Measurements from ENCODE around the gene TSHR.

TSHR gene

GRCh38 chr14:80996049-80996901 lies 40.9 kb downstream of the TSHR start:
- TF ChIP-seq CTCF (IDR thresholded peaks at IDR 0.05; ENCODE audit: extremely low read depth, missing control alignments), result peak; percentile 21
- DNase-seq (ENCODE audit: low spot score), result peak; percentile 63

GRCh38 chr14:81001447-81001846 lies 46.0 kb downstream of the TSHR start:
- TF ChIP-seq CTCF (IDR thresholded peaks at IDR 0.05; ENCODE audit: extremely low read depth, missing control alignments), result no peak
- DNase-seq (ENCODE audit: low spot score), result no peak

- no peak for DNase-seq (ENCODE audit: low spot score)
- TF ChIP-seq CTCF (IDR thresholded peaks at IDR 0.05; ENCODE audit: extremely low read depth, missing control alignments), result no peak
These were observed 49.2 kb downstream of the TSHR start for GRCh38 chr14:81004575-81004974.

DNA sequence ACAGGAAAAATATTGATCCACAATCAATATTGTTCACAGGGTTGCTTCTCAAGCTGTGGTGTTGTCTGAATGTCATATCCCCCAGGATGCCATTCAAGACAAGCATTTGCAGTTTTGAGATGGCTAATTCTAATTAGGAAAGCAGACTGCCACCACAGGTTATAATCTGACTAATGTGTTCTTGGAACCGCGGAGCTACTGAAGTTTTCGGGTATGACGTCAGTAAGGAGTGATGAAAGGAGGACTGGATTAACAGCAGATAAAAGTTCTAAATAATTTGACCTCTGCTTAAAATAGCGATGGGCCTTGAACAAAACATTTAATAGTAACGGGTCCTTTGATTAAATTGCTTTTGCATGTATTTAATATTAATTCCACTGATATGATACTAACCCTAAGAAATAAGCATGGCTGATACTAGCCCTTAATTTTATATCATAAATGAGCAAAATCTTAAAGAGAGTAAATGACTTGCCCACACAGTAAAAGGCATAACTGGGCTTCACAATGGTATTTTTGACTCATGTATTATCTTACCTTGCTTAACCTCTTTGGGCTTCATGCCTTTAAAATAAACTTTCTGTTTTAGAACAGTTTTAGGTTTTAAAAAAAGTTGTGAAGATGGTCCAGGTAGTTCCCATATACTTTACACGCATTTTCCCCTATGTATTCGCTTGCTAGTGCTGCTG lies 50.3 kb downstream of the TSHR start:
- TF ChIP-seq CTCF (IDR thresholded peaks at IDR 0.05; ENCODE audit: extremely low read depth, missing control alignments), result no peak
- no peak for DNase-seq (ENCODE audit: low spot score)

- TF ChIP-seq CTCF (IDR thresholded peaks at IDR 0.05; ENCODE audit: extremely low read depth, missing control alignments), result no peak
These were observed 50.8 kb downstream of the TSHR start for GRCh38 chr14:81006266-81006665.

GRCh38 chr14:81007131-81007530 lies 51.7 kb downstream of the TSHR start:
- DNase-seq (ENCODE audit: low spot score), result no peak
- TF ChIP-seq CTCF (IDR thresholded peaks at IDR 0.05; ENCODE audit: extremely low read depth, missing control alignments), result no peak

More at GRCh38 chr14:81006266-81006665, 50.8 kb downstream of the TSHR start:
- no peak for DNase-seq (ENCODE audit: low spot score)

DNA sequence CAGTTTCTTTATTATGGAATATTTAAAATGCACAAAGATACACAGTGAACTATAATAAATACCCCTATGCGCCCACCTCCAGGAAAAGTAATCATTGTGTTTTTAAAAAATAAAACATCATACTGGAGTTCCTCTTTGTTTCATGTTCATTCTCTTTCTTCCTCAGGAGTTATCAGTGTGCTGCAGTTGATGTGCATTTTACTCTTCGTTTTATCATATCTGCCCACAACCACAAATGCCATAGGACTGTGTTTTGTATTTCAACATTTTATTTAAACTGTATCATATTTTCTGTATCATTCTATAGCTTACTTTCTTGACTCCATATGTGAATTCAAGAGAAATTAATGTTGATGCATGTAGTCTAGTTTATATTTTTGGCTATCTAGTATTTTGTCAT lies 53.9 kb downstream of the TSHR start:
- DNase-seq (ENCODE audit: low spot score), result no peak
- TF ChIP-seq CTCF (IDR thresholded peaks at IDR 0.05; ENCODE audit: extremely low read depth, missing control alignments), result no peak
